ENCODE data around the gene GALP.

GRCh38 chr19:56159009-56159559 lies 16.7 kb upstream of the GALP start:
- TF ChIP-seq ZC3H10 (CRISPR knock-in tag; IDR thresholded peaks at IDR 0.05) (no peak), BACH2 (CRISPR knock-in tag; IDR thresholded peaks at IDR 0.05; ENCODE audit: borderline replicate concordance) (no peak), ZFP3 (CRISPR knock-in tag; IDR thresholded peaks at IDR 0.05) (no peak), GLIS3 (CRISPR knock-in tag; IDR thresholded peaks at IDR 0.05) (no peak), TOX (CRISPR knock-in tag; IDR thresholded peaks at IDR 0.05; ENCODE audit: borderline replicate concordance) (no peak), PATZ1 (CRISPR knock-in tag; IDR thresholded peaks at IDR 0.05; ENCODE audit: borderline replicate concordance) (no peak), ZNF8 (CRISPR knock-in tag; IDR thresholded peaks at IDR 0.05) (no peak), RARB (CRISPR knock-in tag; IDR thresholded peaks at IDR 0.05) (no peak), TCF4 (CRISPR knock-in tag; IDR thresholded peaks at IDR 0.05; ENCODE audit: borderline replicate concordance) (no peak), ESRRG (CRISPR knock-in tag; IDR thresholded peaks at IDR 0.05) (no peak), ZFP30 (CRISPR knock-in tag; IDR thresholded peaks at IDR 0.05) (no peak)
